ENCODE measurements around the gene PMS1.
"Not testable (repeated sequence)": the region's sequence is repeated elsewhere in the genome, so short reads cannot be mapped to it uniquely, and the experiment has no call there.

Gene PMS1

GRCh38 chr2:189783927-189784867 is at the start of gene PMS1, which contains the start of gene ORMDL1:
Gene PMS1, plus strand, starts transcription at chr2:189784450. Its CDS starts 7,360 bp downstream, at chr2:189791810.
Gene ORMDL1, minus strand, starts transcription at chr2:189784339. Its CDS starts 1,744 bp downstream, at chr2:189782595.
- H3K9me3 Mint-ChIP-seq: no peaks in the 10 kb centered on the region
- H3K27me3 Mint-ChIP-seq (ENCODE audit: low read depth, poor library complexity): no peaks in the 10 kb centered on the region
- no peak for TF ChIP-seq CTCF (IDR thresholded peaks at IDR 0.05)
- H3K4me3 Mint-ChIP-seq: peak within 1 kb of the TSS; percentile 88
- peak within 1 kb of the TSS; percentile 97 for H3K27ac Mint-ChIP-seq
- H3K4me1 Mint-ChIP-seq: peaks cover 43% of the 10 kb centered on the region
- H3K36me3 Mint-ChIP-seq (ENCODE audit: low read depth): peaks cover 53% of the 10 kb centered on the region
- peak; percentile 95 for DNase-seq

DNA sequence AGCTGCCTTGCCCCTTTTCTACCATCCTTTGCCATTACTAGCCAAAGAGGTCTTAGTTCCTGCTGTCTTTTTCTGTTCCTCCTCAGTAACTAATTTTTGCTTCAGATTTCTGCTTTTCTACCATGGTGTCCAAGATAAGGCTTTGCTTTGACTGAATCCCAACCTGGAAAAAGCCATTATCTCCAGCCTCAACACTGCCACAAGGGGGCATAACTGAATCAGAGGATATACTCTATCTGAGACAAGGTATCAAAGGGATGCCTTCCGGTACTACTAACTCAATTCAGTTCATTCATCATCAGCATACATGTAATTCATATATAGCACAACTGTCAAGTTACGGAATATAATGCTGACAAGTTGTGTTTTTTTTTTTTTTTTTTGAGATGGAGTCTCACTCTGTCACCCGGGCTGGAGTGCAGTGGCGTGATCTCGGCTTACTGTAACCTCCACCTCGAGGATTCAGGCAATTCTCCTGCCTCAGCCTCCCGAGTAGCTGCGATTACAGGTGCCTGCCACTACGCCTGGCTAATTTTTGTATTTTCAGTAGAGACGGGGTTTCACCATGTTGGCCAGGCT is 33.1 kb upstream of the PMS1 start:
- DNase-seq: peak; percentile 32
- Mint-ChIP-seq H3K9me3 (no peaks in the 10 kb centered on the region), H3K27ac (no peak overlapping the region), H3K36me3 (ENCODE audit: low read depth) (peaks cover 29% of the 10 kb centered on the region), H3K4me3 (no peak overlapping the region), H3K4me1 (no peaks in the 10 kb centered on the region), H3K27me3 (ENCODE audit: low read depth, poor library complexity) (no peaks in the 10 kb centered on the region)
- peak; percentile 57 for TF ChIP-seq CTCF (IDR thresholded peaks at IDR 0.05)

DNA sequence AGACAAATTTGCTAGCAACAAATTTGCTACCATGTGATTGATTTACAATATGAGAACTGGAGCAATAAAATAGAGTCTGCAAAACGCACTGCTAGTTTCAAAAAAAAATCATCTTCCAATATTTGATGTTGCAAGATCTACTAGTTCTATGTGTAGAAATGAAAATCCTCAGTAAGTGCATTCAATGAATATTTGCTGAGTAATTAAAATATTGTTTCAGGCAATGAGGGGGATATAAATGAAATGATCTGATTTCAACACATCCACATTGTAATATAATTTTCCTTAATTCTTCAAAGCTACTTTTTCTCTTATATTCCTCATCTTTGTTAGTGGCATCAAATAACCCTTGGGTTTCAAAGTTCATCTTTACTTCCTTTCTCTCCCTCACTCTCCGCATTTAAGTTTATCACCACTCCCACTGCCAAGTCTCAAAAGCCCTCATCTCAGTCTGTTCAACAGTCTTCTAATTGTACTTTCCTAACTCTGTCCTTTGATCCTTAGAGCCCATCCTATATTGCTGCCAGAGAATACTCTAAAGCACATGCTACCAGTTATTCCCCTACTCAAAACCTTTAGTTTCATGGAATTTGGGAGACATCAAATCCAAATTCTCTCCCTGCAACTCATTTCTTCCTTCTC is 27.8 kb upstream of the PMS1 start:
- Mint-ChIP-seq H3K27me3 (ENCODE audit: low read depth, poor library complexity) (no peaks in the 10 kb centered on the region), H3K36me3 (ENCODE audit: low read depth) (peaks cover 46% of the 10 kb centered on the region), H3K9me3 (no peaks in the 10 kb centered on the region), H3K4me3 (no peak overlapping the region), H3K27ac (no peak overlapping the region), H3K4me1 (peaks cover under 1% of the 10 kb centered on the region)
- no peak for TF ChIP-seq CTCF (IDR thresholded peaks at IDR 0.05)
- DNase-seq: no peak

DNA sequence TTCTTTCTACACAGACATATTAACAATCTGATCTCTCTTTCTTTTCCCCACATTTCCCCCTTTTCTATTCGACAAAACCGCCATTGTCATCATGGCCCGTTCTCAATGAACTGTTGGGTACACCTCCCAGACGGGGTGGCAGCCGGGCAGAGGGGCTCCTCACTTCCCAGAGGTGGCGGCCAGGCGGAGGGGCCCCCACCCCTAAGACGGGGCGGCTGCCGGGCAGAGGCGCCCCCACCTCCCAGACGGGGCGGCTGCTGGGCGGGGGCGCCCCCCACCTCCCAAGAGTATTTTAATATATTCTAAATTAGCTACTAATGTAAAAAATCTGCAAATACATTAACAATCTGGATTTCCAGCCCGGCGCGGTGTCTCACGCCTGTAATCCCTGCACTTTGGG is 24.1 kb upstream of the PMS1 start:
- H3K36me3 Mint-ChIP-seq (ENCODE audit: low read depth): peaks cover 28% of the 10 kb centered on the region
- not testable (repeated sequence) for H3K4me3 Mint-ChIP-seq; H3K27me3 Mint-ChIP-seq (ENCODE audit: low read depth, poor library complexity); H3K9me3 Mint-ChIP-seq; DNase-seq; H3K27ac Mint-ChIP-seq; H3K4me1 Mint-ChIP-seq

DNA sequence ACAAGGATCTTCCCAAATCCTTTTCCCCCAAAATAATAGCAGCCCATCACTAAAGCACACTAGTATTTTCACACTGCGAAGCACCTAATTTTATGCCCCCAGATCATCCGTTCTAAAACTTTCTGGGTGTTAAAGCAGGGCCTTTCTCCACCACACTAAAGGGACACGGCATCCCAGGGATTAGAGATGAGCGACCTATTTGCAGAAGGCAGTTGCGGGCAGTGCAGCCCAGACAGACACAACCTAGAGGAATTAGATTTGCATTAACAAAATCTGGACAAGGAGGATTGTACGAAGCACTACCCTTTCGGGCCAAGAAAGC is 22.1 kb upstream of the PMS1 start:
- no peak for DNase-seq
- Mint-ChIP-seq H3K27ac (peak overlapping the region; percentile 99), H3K4me3 (peak overlapping the region; percentile 91), H3K27me3 (ENCODE audit: low read depth, poor library complexity) (no peaks in the 10 kb centered on the region), H3K36me3 (ENCODE audit: low read depth) (peaks cover 46% of the 10 kb centered on the region), H3K4me1 (peaks cover 10% of the 10 kb centered on the region), H3K9me3 (no peaks in the 10 kb centered on the region)
- TF ChIP-seq CTCF (IDR thresholded peaks at IDR 0.05): no peak
